ENCODE data around the gene COG3. TPM values are rescaled to one million over a fixed set of nuclear protein-coding genes. Genes with fewer than 3 reads are reported as not detected.

The COG3 gene
- total and polyA plus RNA-seq, 10 of the 15 experiments (the other 5 are each of a cell fraction or from before 2014, with no cell fraction given): 6.1 to 35.1 (median 22.6) TPM

DNA sequence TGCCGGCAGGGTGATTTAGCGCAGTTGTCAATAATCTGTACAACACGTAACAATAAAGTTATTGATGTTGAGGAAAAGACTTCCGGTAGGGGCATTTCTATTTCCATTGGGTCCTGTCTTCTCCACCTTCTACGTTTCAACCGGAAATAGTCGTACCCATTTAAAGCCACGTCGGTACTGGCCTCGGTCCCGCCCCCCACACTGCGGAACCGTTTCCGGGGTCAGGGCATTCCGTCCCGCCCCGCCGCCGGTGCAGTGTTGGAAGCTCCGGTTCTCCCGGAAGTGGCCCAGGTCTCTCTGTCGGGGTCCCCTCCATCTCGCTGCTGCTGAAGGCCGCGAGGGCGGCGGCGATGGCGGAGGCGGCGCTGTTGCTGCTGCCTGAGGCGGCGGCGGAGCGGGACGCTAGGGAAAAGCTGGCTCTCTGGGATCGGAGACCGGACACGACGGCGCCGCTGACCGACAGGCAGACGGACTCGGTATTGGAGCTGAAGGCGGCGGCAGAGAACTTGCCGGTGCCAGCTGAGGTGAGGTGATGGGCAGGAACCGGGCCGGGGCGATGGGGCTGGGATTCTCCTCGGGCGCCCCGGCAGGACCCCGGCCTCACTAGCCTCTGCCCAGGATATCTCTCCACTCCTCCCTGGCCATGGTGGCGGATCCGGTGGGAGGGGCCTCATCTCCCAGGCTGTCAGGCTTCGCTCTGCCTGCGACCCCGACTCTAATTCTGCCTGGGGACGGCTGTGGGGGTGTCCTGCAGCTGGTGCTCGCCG lies at the start of gene COG3 (continued):
- TF ChIP-seq, protein P1, sequence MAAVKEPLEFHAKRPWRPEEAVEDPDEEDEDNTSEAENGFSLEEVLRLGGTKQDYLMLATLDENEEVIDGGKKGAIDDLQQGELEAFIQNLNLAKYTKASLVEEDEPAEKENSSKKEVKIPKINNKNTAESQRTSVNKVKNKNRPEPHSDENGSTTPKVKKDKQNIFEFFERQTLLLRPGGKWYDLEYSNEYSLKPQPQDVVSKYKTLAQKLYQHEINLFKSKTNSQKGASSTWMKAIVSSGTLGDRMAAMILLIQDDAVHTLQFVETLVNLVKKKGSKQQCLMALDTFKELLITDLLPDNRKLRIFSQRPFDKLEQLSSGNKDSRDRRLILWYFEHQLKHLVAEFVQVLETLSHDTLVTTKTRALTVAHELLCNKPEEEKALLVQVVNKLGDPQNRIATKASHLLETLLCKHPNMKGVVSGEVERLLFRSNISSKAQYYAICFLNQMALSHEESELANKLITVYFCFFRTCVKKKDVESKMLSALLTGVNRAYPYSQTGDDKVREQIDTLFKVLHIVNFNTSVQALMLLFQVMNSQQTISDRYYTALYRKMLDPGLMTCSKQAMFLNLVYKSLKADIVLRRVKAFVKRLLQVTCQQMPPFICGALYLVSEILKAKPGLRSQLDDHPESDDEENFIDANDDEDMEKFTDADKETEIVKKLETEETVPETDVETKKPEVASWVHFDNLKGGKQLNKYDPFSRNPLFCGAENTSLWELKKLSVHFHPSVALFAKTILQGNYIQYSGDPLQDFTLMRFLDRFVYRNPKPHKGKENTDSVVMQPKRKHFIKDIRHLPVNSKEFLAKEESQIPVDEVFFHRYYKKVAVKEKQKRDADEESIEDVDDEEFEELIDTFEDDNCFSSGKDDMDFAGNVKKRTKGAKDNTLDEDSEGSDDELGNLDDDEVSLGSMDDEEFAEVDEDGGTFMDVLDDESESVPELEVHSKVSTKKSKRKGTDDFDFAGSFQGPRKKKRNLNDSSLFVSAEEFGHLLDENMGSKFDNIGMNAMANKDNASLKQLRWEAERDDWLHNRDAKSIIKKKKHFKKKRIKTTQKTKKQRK (IDR thresholded peaks at IDR 0.05; ENCODE audit: low read depth, low read length): no peak
- no peak for TF ChIP-seq EZH2 (IDR thresholded peaks at IDR 0.05; ENCODE audit: borderline replicate concordance, control insufficient read depth, low read depth, low read length)
- TF ChIP-seq ZZZ3 (IDR thresholded peaks at IDR 0.05; ENCODE audit: control insufficient read depth, insufficient read length, low read depth): no peak
- no peak for TF ChIP-seq MEF2A (IDR thresholded peaks at IDR 0.05; ENCODE audit: insufficient read depth, low read depth, low read length)
- TF ChIP-seq MYC (IDR thresholded peaks at IDR 0.05; ENCODE audit: insufficient read depth, insufficient read length, insufficient replicate concordance, low read length, severe bottlenecking): no peak

DNA sequence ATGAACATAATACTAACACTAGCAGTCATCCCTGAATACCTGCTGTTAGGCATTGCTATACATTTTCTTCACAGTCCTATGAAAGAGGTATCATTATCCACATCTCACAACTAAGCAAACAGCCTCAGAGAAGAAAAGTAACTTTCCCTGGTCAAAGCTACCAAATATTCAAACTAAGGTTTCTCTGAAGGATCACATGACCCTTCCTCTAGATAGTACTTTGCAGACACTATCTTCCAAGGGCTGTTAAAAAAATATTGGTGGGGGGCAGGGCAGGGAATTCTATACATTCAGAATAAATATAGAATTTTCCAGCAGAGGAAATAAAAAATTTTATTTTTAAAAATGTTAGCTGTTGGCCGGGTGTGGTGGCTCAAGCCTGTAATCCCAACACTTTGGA lies 49.6 kb upstream of the COG3 start:
- SMC1A ChIA-PET (ENCODE audit: uncharacterized antibody, unreplicated experiment): interaction anchor here (0.7 to 3.4 kb wide), 7 partner anchors 10 to 73 kb away, joined by 3 to 14 read pairs (median 4); partner anchors contain the start of gene COG3
- Histone ChIP-seq H3K27me3 (replicated peaks in 1 of 2; ENCODE audit: control insufficient read depth in 2 of 2, insufficient read depth in 2 of 2, low read length in 1 of 2) (no peaks in the 10 kb centered on the region), H3K4me3 (no peak overlapping the region), H4K20me1 (ENCODE audit: control insufficient read depth, insufficient read depth) (no peaks in the 10 kb centered on the region), H3K4me2 (ENCODE audit: control insufficient read depth, insufficient read depth) (peak overlapping the region; percentile 28; the same call in 1 of the 2 replicates), H3K9ac (ENCODE audit: control insufficient read depth, insufficient read depth, low read length) (no peak overlapping the region), H3K27ac (ENCODE audit: control insufficient read depth, insufficient read depth) (no peak overlapping the region), H3K79me2 (ENCODE audit: control insufficient read depth, insufficient read depth, low read length) (peaks cover 25% of the 10 kb centered on the region), H3K9me3 (replicated peaks; ENCODE audit: control insufficient read depth, insufficient read depth, low read length) (no peaks in the 10 kb centered on the region), H3K4me1 (ENCODE audit: control insufficient read depth, insufficient read depth, low read length) (no peaks in the 10 kb centered on the region), H2AFZ (ENCODE audit: control insufficient read depth, low read depth, low read length) (no peak overlapping the region; the same call in 1 of the 2 replicates), H3K36me3 (ENCODE audit: control insufficient read depth in 2 of 2, insufficient read depth in 2 of 2, low read length in 1 of 2) (no peaks in the 10 kb centered on the region; a peak in 1 of 4 replicates)
- no peak for FAIRE-seq
- no peak for ATAC-seq
- CTCF ChIA-PET: interaction anchor here (1.0 to 3.8 kb wide), 5 partner anchors 8 to 75 kb away, joined by 3 to 19 read pairs (median 12); no protein-coding TSS in a partner anchor
- peak; percentile 39; the same call in 1 of the 2 replicates for TF ChIP-seq RAD51 (IDR thresholded peaks at IDR 0.05)
- TF ChIP-seq SIN3A (IDR thresholded peaks at IDR 0.05; ENCODE audit: low read depth, low read length): no peak
- intact Hi-C loops (cut with micrococcal nuclease; ENCODE audit: unreplicated experiment): loop anchor here (5.0 kb wide), 1 partner anchor 752 kb away; no protein-coding TSS in a partner anchor
- RAD21 ChIA-PET (ENCODE audit: unreplicated experiment): interaction anchor here (0.7 to 1.2 kb wide), 2 partner anchors 20 to 162 kb away, joined by 3 to 5 read pairs; no protein-coding TSS in a partner anchor
- no TSS peak for BruUV-seq (replicated peaks)
- POLR2A ChIA-PET: no interaction called here
- 100% methylated on average over 1 of the region's 1 CpG for WGBS (ENCODE audit: insufficient coverage, insufficient replicate concordance, low lambda C conversion rate, missing lambda C conversion rate)
- DNase-seq (ENCODE audit: low read depth, low spot score): no peak
- in situ Hi-C loops (cut with MboI): no loop called here
